Esophagus muscularis mucosa (tissue), 3 donors: ENCODE measurements around the gene ASTL.

Experiments
- CTCF ChIP-seq, 3 experiments: fragments of 200-600 bp in 2 of 3; fragments of 450-650 bp in 1 of 3; sonication (generic) in 2 of 3; IDR thresholded peaks; one replicate each; pipeline ENCODE4 v1.5.1; 2017 to 2019; ENCODE audit warnings: antibody characterized with exemption in 3 of 3, mild to moderate bottlenecking in 2 of 3, moderate library complexity in 1 of 3
- POLR2A ChIP-seq: fragments of 450-650 bp; IDR thresholded peaks from one replicate; pipeline ENCODE4 v1.6.1; 2017; ENCODE audit warnings: antibody characterized with exemption, moderate library complexity, mild to moderate bottlenecking, low read depth

DNA sequence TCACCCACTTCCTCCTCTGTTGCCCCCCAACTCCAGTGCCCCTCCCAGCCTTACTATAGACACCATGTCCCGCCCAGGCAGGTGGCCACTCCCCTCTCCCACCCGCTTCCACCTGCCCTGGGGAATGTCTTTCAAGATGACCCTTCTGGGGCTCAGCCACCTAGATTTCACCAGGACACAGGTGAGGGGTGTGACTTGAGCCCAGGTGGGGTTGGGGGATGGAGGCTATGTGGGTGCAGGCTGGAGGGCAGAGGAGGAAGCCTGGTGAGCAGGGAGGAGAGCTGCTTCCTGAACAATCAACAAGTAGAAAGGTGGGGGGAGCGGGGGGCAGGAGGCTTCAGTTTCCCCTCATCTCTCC is 30.6 kb downstream of the ASTL start:
- TF ChIP-seq CTCF (IDR thresholded peaks at IDR 0.05) (no peak), POLR2A (no peak)
